Activated CD8-positive, alpha-beta T cell treated with anti-CD3 and anti-CD28 coated beads, Interleukin-2, amount 10 ng/mL, durations not matched to agents 7 days and 5 days (primary cell): ENCODE measurements around the gene SH3PXD2A. TPM values are rescaled to one million over a fixed set of nuclear protein-coding genes. Genes with fewer than 3 reads are reported as not detected.

Experiments
- ATAC-seq: fragments of 150-1000 bp; cut with Tn5 transposase; one replicate; pipeline ENCODE4 v1.10.0; 2021; ENCODE audit warnings: moderate library complexity
- CTCF ChIA-PET: fragments of 350-600 bp; sonication (Branson Sonifier 250); formaldehyde crosslinking; loops from one replicate; lab custom pipeline; 2021; ENCODE audit warnings: antibody characterized with exemption; lab: Charles Lee
- POLR2A ChIA-PET: fragments of 350-600 bp; sonication (Branson Sonifier 250); formaldehyde crosslinking; loops from one replicate; lab custom pipeline; 2021; ENCODE audit warnings: antibody characterized with exemption; lab: Charles Lee
- DNase-seq: peaks from one replicate; pipeline ENCODE4 v3.0.0-alpha.2; 2020
- H3K27ac Mint-ChIP-seq: one replicate; pipeline ENCODE4 v1.8.0; 2021; ENCODE audit warnings: mild to moderate bottlenecking, mixed read lengths
- H3K27me3 Mint-ChIP-seq: one replicate; pipeline ENCODE4 v1.8.0; 2021; ENCODE audit warnings: low read depth, mixed read lengths
- H3K36me3 Mint-ChIP-seq: one replicate; pipeline ENCODE4 v1.8.0; 2021; ENCODE audit warnings: low read depth, mixed read lengths
- H3K4me1 Mint-ChIP-seq: one replicate; pipeline ENCODE4 v1.8.0; 2021; ENCODE audit warnings: low read depth, mixed read lengths
- H3K4me3 Mint-ChIP-seq: one replicate; pipeline ENCODE4 v1.8.0; 2021; ENCODE audit warnings: mild to moderate bottlenecking, mixed read lengths
- H3K9me3 Mint-ChIP-seq: one replicate; pipeline ENCODE4 v1.8.0; 2022; ENCODE audit warnings: mixed read lengths; ENCODE audit not compliant: insufficient read depth
- total RNA-seq, 2 experiments: library from RNA; stranded (reverse); gene quantifications; one replicate each; pipeline ENCODE4 v1.2.3, GENCODE V29; 2021

SH3PXD2A gene
- total RNA-seq, 2 experiments from 2014 or later = 8.5 to 9.4 TPM

GRCh38 chr10:103600325-103600724 lies 255.1 kb downstream of the SH3PXD2A start:
- no peaks in the 10 kb centered on the region for H3K36me3 Mint-ChIP-seq
- H3K9me3 Mint-ChIP-seq = no peaks in the 10 kb centered on the region
- H3K4me3 Mint-ChIP-seq = no peak overlapping the region
- ATAC-seq (no peak), DNase-seq (no peak)
- H3K27me3 Mint-ChIP-seq = no peaks in the 10 kb centered on the region
- CTCF ChIA-PET = interaction anchor here (1.4 kb wide), 1 partner anchor 86 kb away, joined by 4 read pairs; no protein-coding TSS in a partner anchor
- POLR2A ChIA-PET = interaction anchor here (0.6 kb wide), 1 partner anchor 208 kb away, joined by 3 read pairs; no protein-coding TSS in a partner anchor
- no peak overlapping the region for H3K27ac Mint-ChIP-seq
- no peaks in the 10 kb centered on the region for H3K4me1 Mint-ChIP-seq

GRCh38 chr10:103599907-103600306 lies 255.5 kb downstream of the SH3PXD2A start:
- Mint-ChIP-seq H3K4me3 (no peak overlapping the region), H3K36me3 (no peaks in the 10 kb centered on the region), H3K9me3 (no peaks in the 10 kb centered on the region), H3K27me3 (no peaks in the 10 kb centered on the region), H3K4me1 (no peaks in the 10 kb centered on the region), H3K27ac (no peak overlapping the region)
- ChIA-PET CTCF (interaction anchor here (0.9 to 4.1 kb wide), 2 partner anchors 83 to 87 kb away, joined by 3 to 38 read pairs; no protein-coding TSS in a partner anchor), POLR2A (interaction anchor here (0.6 kb wide), 1 partner anchor 209 kb away, joined by 3 read pairs; no protein-coding TSS in a partner anchor)
- ATAC-seq = no peak
- no peak for DNase-seq

GRCh38 chr10:103599211-103599610 lies 256.2 kb downstream of the SH3PXD2A start:
- POLR2A ChIA-PET = interaction anchor here (1.4 kb wide), 1 partner anchor 87 kb away, joined by 3 read pairs; no protein-coding TSS in a partner anchor

DNA sequence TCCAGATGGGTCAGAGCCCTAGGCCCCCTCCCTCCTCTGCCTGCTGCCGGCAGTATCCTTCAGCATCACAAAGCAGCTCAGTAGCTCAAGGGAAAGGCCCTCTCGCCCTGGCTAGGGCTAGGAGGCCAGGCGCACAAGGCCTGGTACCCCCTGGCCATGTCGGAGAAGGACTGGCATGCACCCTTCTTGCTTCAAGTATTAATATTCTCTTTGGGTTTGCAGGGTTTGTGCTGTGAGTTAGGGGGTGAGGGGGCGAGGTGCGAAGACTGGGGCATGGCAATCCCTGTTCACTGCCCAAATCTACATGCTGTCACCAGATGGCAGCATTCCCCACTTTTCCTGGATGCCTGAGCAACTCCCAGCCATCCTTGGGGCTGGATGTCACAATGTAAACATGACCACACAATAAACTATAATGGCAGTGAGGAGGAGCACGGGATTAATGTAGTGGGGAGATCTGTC lies 256.7 kb downstream of the SH3PXD2A start:
- Mint-ChIP-seq H3K9me3 (no peaks in the 10 kb centered on the region), H3K4me1 (no peaks in the 10 kb centered on the region), H3K36me3 (no peaks in the 10 kb centered on the region), H3K4me3 (no peak overlapping the region), H3K27me3 (no peaks in the 10 kb centered on the region), H3K27ac (no peak overlapping the region)
- ChIA-PET CTCF (interaction anchor here (0.9 to 4.1 kb wide), 3 partner anchors 80 to 88 kb away, joined by 3 to 38 read pairs (median 3); no protein-coding TSS in a partner anchor), POLR2A (interaction anchor here (1.4 kb wide), 1 partner anchor 87 kb away, joined by 3 read pairs; no protein-coding TSS in a partner anchor)
- no peak for ATAC-seq
- DNase-seq = peak; percentile 27

More at GRCh38 chr10:103599211-103599610, 256.2 kb downstream of the SH3PXD2A start:
- Mint-ChIP-seq H3K27me3 (no peaks in the 10 kb centered on the region), H3K4me1 (no peaks in the 10 kb centered on the region), H3K9me3 (no peaks in the 10 kb centered on the region), H3K27ac (no peak overlapping the region), H3K4me3 (no peak overlapping the region), H3K36me3 (no peaks in the 10 kb centered on the region)
- ATAC-seq (no peak), DNase-seq (no peak)
- CTCF ChIA-PET = interaction anchor here (0.9 to 4.1 kb wide), 3 partner anchors 79 to 87 kb away, joined by 3 to 38 read pairs (median 3); no protein-coding TSS in a partner anchor

DNA sequence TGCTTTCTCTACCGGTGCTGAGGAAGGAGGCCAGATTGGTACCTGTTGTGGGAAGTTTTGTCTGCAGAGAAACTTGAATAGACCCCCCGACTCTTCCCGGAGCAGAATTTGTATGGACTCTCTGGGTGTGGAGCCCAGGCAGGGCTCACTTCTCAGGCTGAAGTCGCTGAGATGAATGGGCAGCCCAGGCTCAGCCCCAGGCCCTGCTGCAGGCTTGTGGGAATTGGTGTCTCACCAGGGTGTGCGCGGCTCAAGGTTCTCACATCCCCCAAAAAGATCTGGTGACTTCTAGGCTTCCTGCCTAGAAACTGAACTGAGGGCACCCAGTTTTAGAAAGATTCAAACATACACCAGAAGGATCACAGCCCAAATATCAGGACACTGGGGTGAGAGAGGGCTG lies 258.4 kb downstream of the SH3PXD2A start:
- Mint-ChIP-seq H3K27ac (no peak overlapping the region), H3K36me3 (no peaks in the 10 kb centered on the region), H3K27me3 (no peaks in the 10 kb centered on the region), H3K4me3 (no peak overlapping the region), H3K9me3 (no peaks in the 10 kb centered on the region), H3K4me1 (no peaks in the 10 kb centered on the region)
- no peak for DNase-seq
- ATAC-seq = no peak
- POLR2A ChIA-PET = interaction anchor here (0.6 to 0.7 kb wide), 2 partner anchors 126 to 477 kb away, joined by 3 read pairs; no protein-coding TSS in a partner anchor
- CTCF ChIA-PET = interaction anchor here (1.7 to 4.1 kb wide), 2 partner anchors 9 to 90 kb away, joined by 7 to 38 read pairs; no protein-coding TSS in a partner anchor

DNA sequence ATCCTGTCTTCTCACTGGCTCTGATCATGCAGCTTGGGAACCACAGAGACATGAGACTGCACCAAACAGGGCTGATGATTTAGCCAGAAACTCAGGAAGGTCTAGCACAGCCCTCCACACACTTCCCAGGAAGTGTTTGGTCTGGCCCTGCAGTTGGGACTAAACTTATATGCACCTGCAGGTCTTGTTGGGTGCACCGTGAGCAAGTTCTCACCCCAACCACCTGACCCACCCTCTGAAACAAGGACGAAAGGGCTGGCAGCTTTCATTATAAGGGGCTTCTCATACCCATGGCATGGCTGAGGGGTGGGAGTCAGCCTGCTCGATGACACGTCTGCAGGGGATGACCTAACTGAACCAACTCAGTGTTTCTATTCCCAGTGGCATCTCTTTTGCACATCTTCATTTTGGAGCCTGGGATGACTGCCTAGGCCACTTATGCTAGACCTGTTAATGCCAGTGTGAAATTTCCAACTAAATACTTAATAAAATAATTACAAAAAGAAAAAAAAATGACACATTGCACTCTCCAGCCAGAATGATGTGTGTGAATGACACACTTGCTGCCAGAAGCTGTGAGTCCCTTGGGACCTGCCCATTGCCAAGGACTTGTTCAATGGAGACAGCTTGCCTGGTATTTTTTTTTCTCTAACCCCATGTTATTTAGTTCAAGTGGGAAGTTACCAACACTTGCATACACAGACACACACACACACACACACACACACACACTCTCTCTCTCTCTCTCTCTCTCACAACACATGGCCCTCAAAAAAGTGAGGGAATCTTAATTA lies 259.2 kb downstream of the SH3PXD2A start:
- H3K9me3 Mint-ChIP-seq = no peaks in the 10 kb centered on the region
- H3K36me3 Mint-ChIP-seq = no peaks in the 10 kb centered on the region
- CTCF ChIA-PET = interaction anchor here (1.7 to 4.1 kb wide), 2 partner anchors 10 to 90 kb away, joined by 7 to 38 read pairs; no protein-coding TSS in a partner anchor
- no peaks in the 10 kb centered on the region for H3K27me3 Mint-ChIP-seq
- ATAC-seq = no peak
- DNase-seq = no peak
- H3K4me1 Mint-ChIP-seq = no peaks in the 10 kb centered on the region
- H3K27ac Mint-ChIP-seq = no peak overlapping the region
- H3K4me3 Mint-ChIP-seq = no peak overlapping the region
- POLR2A ChIA-PET = interaction anchor here (0.6 to 0.7 kb wide), 2 partner anchors 125 to 477 kb away, joined by 3 read pairs; no protein-coding TSS in a partner anchor

GRCh38 chr10:103593022-103593570 lies 262.3 kb downstream of the SH3PXD2A start:
- no peaks in the 10 kb centered on the region for H3K36me3 Mint-ChIP-seq
- DNase-seq (no peak), ATAC-seq (no peak)
- no peaks in the 10 kb centered on the region for H3K27me3 Mint-ChIP-seq
- H3K27ac Mint-ChIP-seq = no peak overlapping the region
- no peaks in the 10 kb centered on the region for H3K9me3 Mint-ChIP-seq
- CTCF ChIA-PET = interaction anchor here (0.6 to 2.6 kb wide), 15 partner anchors 9 to 102 kb away, joined by 3 to 16 read pairs (median 3); no protein-coding TSS in a partner anchor
- peaks cover 3% of the 10 kb centered on the region for H3K4me1 Mint-ChIP-seq
- POLR2A ChIA-PET = no interaction called here
- no peak overlapping the region for H3K4me3 Mint-ChIP-seq

- Mint-ChIP-seq H3K4me1 (peaks cover 5% of the 10 kb centered on the region), H3K27ac (no peak overlapping the region), H3K4me3 (no peak overlapping the region), H3K27me3 (no peaks in the 10 kb centered on the region), H3K9me3 (no peaks in the 10 kb centered on the region), H3K36me3 (no peaks in the 10 kb centered on the region)
- DNase-seq = peak; percentile 64
- CTCF ChIA-PET = interaction anchor here (0.6 to 2.6 kb wide), 13 partner anchors 8 to 103 kb away, joined by 3 to 16 read pairs (median 3); no protein-coding TSS in a partner anchor
- peak; percentile 73 for ATAC-seq
- POLR2A ChIA-PET = no interaction called here
These were observed 263.0 kb downstream of the SH3PXD2A start for GRCh38 chr10:103592186-103593021.

GRCh38 chr10:103590744-103591291 lies 264.6 kb downstream of the SH3PXD2A start:
- H3K4me1 Mint-ChIP-seq = peaks cover 8% of the 10 kb centered on the region
- H3K36me3 Mint-ChIP-seq = no peaks in the 10 kb centered on the region
- DNase-seq (no peak), ATAC-seq (no peak)
- H3K4me3 Mint-ChIP-seq = no peak overlapping the region
- no peak overlapping the region for H3K27ac Mint-ChIP-seq
- no peaks in the 10 kb centered on the region for H3K9me3 Mint-ChIP-seq
- POLR2A ChIA-PET = no interaction called here
- CTCF ChIA-PET = interaction anchor here (0.9 to 1.3 kb wide), 2 partner anchors 26 to 96 kb away, joined by 3 read pairs; no protein-coding TSS in a partner anchor
- no peaks in the 10 kb centered on the region for H3K27me3 Mint-ChIP-seq

DNA sequence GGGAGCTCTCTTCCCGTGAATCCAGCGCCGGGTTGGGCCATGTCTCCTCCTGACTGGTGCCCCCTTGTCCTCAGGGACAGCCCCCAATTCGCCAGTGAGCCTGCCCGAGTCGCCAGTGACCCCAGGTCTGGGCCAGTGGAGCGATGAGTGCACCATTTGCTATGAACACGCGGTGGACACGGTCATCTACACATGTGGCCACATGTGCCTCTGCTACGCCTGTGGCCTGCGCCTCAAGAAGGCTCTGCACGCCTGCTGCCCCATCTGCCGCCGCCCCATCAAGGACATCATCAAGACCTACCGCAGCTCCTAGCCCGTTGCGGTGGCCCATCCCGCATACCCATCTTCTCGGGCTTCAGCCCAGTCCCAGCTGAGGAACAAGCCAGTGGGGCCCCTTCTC lies 265.3 kb downstream of the SH3PXD2A start:
- no peak overlapping the region for H3K27ac Mint-ChIP-seq
- H3K36me3 Mint-ChIP-seq = no peaks in the 10 kb centered on the region
- DNase-seq (no peak), ATAC-seq (no peak)
- H3K4me1 Mint-ChIP-seq = peaks cover 12% of the 10 kb centered on the region
- ChIA-PET CTCF (interaction anchor here (0.9 to 1.7 kb wide), 4 partner anchors 22 to 96 kb away, joined by 3 to 11 read pairs (median 3); no protein-coding TSS in a partner anchor), POLR2A (no interaction called here)
- H3K4me3 Mint-ChIP-seq = no peak overlapping the region
- H3K27me3 Mint-ChIP-seq = no peaks in the 10 kb centered on the region
- no peaks in the 10 kb centered on the region for H3K9me3 Mint-ChIP-seq
